Renal cortical epithelial cell (primary cell): ENCODE data around the gene ADGRG7. TPM values are rescaled to one million over a fixed set of nuclear protein-coding genes. Genes with fewer than 3 reads are reported as not detected.
"Not testable (repeated sequence)": the region's sequence is repeated elsewhere in the genome, so short reads cannot be mapped to it uniquely, and the experiment has no call there.

Experiments used
- DNase-seq: peaks from one replicate; pipeline ENCODE4 v3.0.0-alpha.2; 2011; ENCODE audit warnings: low read depth
- total RNA-seq: library from RNA; depleted of rRNA; stranded (reverse); fragments of >200 nt; gene quantifications from 2 replicates; pipeline ENCODE4 v1.2.3, GENCODE V29; 2014

The ADGRG7 gene, protein sequence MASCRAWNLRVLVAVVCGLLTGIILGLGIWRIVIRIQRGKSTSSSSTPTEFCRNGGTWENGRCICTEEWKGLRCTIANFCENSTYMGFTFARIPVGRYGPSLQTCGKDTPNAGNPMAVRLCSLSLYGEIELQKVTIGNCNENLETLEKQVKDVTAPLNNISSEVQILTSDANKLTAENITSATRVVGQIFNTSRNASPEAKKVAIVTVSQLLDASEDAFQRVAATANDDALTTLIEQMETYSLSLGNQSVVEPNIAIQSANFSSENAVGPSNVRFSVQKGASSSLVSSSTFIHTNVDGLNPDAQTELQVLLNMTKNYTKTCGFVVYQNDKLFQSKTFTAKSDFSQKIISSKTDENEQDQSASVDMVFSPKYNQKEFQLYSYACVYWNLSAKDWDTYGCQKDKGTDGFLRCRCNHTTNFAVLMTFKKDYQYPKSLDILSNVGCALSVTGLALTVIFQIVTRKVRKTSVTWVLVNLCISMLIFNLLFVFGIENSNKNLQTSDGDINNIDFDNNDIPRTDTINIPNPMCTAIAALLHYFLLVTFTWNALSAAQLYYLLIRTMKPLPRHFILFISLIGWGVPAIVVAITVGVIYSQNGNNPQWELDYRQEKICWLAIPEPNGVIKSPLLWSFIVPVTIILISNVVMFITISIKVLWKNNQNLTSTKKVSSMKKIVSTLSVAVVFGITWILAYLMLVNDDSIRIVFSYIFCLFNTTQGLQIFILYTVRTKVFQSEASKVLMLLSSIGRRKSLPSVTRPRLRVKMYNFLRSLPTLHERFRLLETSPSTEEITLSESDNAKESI
- total RNA-seq: 0.05 and 0.35 TPM in 2 replicates

DNA sequence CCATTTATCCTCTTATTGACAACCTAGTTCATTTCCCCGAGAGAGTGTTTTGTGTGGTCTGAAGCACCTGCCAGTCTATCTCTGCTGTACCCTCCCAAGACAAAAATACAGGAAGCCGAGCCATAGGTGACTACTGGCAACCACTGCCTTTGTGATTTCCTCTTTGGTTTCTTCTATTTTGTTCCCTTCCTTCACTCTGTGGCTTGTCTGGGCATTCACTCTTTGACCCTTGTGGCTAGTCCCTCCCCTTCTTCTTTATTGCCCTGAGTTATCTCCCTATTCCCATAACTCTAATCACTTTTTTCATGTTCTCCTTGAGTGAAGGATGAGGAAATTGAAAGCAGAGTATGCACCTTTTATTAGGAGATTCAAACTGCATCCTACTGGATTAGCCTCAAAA lies at the start of gene ADGRG7:
Gene ADGRG7 (plus strand): TSS at position 297 of the 400 bp plus-strand sequence. CDS start 256 bp downstream, outside the sequence.
- DNase-seq: no peak

DNA sequence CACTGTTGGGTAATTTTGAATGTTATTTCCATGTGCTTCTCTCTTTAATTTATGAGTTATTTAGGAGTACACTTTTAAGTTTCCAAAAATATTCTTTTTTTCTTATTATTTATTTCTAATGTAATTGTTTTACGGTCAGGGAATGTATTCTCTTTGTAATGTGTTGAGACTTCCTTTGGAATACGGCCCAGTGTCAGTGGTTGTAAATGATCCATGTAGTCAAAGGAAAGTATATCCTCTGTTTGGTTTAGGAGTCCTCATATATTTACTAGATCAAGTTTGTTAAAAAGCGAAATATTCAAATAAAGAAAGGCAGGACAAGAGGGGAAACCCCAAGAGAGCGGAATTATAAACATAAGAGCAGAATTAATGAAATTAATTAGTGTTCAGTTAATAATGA lies 49.0 kb upstream of the ADGRG7 start:
- no peak for DNase-seq

DNA sequence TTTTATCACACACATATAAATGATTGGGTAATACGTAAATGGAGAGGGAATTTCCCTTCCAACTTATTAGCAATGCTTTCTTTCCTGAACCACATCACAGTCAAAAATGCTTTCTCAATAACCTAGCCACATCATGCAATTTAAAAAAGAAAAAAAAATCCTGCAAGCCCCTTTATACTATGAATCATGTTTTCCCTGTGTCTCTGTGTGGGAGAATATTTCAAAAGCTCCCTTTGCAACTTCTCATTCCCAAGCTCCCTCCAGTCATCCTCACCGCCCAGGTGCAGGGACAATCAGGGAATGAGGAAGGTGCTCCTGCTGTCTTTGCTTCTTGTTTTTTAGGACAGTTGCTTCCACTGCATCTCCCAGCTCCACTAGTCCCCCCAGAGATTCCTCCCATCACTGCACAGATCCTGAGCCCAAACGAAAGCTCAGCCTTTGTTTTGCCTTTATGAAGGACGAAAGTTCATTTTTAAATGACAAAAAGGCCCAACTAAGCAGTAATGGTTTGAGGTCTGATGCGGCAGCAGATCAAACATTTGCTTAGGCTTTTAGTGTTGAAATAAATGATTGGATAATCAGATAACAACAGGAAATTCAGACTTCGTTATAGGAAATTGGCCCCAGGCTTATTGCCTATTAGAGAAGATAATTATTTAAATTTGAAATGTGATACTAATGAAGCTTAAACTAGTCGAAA lies 47.8 kb upstream of the ADGRG7 start:
- peak; percentile 42 for DNase-seq

DNA sequence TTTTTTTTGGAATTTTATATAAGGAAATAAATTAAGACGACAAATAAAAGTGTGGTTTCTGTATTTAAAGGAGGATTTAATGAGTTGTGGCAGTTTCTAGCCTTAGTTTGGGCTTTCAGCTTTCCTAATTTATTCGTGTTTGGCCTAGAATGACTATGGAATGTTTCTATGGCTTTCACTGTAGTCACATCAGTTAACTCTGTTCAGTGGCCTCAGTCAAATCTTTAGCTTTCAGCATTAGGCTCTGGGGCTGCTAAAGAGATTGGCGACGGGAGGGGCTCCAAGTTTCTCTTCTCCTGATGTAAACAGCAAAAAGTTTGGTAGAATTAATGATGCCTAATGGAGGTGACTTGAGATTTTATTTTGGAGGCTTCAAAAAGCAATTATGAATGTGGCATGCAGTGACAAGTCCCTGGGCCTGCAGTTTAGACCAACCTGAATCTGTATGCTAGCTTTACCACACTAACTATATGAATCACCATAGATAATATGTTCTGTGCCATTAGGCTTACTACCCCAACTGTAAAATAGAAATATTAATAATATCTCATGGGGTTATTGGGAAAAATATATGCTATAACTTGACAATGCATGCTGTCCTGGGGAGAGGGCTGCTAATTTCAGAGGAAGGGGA lies 47.1 kb upstream of the ADGRG7 start:
- DNase-seq: no peak

DNA sequence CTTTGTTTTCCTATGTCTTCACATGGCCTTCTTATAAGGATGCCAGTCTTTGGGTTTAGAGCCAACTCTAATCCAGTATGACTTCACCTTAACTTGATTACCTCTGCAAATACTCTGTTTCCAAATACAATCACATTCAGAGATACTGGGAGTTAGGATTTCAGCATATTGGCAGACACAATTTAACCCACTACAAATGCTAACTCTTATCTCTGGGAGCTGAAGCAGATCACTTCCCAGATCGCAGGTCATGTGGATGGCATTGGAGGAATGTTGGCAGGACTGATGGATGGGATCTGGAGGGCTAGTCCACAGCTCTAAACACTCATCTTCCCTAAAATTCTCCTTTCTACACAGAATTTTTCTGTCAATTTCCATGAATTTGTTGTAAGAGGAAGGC lies 46.2 kb upstream of the ADGRG7 start:
- DNase-seq: no peak

DNA sequence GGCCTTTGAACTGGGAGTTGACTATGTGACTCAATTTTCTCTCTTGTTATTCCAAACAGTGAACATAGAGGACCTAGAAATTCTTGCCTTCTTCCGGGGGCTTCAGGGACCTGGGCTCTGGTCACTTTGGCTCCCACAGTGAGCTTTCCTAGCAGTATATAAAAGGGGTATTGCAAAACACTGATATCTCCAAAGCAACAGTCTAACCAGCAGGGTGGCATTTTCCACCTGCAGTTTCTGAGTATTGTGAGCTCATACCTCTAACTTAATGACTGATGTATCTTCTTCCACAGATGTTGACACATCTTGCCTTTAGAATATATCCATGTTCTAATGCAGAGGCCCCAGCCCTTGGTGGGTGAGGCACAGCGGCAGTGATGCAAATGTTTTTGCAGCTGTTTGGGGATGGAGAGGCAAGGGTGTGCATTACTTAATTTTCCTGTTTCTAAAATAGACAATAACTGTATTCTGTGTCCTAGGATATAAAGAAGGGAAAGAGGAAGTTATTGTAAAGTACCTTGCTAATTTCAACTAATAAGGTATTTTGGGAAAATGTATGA lies 45.7 kb upstream of the ADGRG7 start:
- DNase-seq: no peak

DNA sequence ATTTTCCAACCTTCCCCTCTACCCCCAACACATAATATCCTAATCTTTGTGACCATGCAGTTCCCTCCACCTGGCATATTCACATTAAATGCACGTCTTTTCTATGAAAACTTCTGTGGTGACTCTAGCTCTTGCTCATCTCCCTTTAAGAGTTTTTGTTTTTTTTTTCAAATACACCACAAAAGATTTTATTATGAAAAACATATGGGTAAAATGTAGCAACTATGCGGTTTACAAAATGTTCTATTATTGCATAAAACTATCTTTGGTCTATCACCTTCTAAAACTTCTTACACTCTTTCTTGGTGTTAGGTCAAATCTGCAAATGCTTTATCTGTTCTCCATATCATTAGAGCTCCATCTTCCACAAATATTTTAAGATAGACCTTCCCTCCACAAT lies 38.6 kb upstream of the ADGRG7 start:
- no peak for DNase-seq

DNA sequence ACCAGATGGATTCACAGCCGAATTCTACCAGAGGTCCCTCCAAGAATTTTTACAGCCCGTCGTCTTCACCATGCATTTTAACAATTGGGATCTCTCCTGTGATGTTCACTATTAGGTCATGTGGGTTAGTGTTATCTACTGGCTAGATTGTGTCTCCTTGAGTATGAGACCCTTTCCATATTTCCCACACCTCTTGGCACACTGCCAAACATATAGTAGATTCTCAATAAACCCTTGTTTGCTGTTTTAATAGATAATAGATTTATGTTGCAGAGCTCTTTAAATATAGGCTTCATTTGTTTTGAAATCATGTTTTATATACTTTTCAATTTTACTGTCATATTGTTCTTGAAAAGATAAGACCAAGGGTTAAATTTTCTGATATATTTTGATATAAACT lies 34.9 kb upstream of the ADGRG7 start:
- DNase-seq: no peak

DNA sequence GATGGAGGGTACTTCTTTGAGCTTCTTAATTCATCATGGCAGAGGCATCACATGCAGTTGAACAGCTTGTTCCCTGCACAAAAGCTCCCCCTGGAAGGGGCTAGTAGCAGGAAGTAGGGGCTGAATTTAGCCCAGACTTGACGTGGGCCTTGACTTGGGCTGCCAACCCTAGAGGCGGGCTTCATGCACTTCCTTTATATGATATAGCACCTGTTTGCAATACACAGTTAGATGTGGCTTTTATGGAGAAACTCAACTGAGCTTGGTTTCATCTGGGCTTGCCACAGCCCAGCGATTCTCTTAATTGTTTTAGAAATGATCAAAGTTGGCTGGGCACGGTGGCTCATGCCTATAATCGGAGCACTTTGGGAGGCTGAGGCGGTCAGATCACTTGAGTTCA lies 33.7 kb upstream of the ADGRG7 start:
- no peak for DNase-seq

DNA sequence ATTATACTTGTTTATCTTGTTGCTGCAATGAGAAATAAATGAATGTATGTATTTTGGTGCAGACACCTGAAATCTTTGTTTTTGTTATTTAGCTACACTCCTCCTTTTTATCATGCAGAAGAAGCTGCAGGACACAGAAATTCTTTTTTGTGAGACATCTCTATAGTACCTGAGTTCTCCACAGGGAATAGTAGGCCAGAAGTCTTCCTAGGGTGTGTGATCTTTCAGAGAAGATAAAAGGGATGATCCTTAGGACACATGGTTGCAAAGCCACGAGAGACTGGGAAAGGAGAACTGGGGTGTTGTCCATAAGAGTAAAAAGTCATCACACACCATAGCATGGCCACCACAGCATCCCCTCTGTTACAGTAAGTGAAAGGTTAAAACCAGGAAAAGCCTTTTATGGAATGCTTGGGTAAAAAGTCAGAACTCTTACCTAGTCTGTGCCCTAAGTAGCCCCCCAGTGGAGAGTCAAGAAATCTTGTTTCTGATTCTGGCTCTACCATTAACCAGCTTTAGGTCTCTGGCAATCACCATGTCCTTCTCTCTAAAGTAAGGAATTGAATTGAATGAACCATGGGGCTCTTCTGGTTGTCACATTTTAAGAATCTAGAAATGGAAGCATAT lies 31.9 kb upstream of the ADGRG7 start:
- DNase-seq: no peak

DNA sequence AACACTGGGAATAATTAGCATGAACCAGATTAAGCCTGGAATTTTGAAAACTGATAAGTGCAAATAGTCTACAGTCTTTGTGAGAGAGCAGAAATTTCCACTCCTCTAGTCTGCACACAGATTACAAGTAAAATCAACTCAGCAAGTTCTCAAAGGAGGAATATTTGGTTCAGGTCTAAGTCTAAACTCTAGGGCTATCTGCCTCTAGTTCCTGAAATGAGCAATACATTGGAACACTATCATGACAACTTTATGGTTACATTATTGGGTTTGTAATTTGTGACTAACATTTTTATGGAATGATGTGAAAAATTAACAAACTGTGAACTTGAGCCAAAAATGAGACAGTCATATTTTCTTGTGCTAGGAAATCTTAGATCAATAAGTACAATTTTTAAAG lies 30.8 kb upstream of the ADGRG7 start:
- DNase-seq: no peak

DNA sequence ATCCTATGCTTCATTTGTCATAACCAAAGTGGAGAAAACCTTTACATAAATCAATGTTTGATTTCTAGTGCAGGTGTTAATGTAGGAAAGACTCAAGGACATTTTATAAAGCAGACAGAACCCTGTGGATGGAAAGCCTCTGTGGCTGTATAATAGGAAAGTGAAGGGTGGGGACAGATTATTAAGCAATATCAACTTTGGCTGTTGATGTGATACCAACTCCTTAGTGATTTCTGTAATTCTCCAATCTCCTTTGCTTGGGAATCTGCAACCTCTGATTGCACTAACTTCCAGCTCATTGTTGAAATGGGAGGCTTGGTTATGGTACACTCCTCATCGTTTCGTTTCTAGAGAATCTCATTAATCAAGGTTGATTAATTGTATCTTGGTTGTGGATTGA lies 29.3 kb upstream of the ADGRG7 start:
- DNase-seq: no peak

DNA sequence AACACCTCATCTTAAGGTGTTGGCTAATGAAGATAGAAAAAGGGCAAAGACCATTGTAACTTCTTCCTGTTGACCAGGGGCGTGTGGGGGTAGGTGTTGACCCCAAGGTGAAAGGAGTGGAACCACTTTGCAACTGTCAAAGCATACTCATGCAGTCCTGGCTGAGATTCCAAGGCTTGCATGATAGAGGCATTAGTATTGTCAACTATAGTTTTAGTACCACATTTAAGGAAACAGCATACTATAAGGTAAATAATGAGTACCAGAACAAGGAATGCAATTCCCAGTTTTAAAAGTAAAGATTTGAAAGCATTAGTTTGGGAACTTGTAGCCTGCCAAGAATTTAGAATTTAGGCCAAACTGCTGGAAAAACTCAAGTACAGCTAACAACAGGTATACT lies 27.8 kb upstream of the ADGRG7 start:
- DNase-seq: no peak

DNA sequence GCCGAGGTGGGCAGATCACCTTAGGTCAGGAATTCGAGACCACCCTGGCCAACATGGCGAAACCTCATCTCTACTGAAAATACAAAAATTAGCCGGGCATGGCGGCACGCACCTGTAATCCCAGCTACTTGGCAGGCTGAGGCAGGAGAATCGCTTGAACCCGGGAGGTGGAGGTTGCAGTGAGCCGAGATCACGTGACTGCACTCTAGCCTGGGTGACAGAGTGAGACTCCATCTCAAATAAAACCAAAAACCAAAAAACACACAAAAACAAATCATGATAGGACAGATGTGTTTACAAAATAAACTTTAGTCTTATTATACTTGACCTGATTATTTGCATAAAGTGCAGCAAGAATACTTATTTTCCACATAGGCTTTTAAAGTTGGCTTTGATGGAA lies 27.2 kb upstream of the ADGRG7 start:
- not testable (repeated sequence) for DNase-seq

DNA sequence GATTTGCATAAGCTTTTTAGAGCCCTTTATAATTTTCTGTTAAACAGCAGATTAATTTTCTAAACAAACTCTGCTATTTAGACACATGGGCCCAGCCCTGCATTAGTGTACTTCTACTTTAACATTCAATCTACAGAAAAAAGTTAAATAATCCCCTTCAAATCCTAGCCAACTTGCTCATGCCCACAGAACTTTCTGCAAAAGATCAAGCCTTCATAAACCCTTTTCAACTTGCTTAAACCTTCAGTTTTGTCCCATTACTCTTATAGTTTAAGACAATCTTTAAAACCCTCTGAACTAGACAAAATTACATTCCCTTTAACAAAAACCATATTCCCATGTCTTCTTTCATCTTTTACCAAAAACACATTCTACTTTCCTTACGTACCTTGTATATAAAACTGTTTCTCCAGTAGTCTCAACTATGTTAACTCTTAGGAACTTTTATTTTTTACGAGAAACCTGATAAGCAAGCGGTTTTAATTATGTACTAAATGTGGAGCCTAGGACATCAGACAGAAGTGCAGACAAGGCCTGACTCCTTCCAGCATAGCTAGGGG lies 25.2 kb upstream of the ADGRG7 start:
- DNase-seq: no peak

DNA sequence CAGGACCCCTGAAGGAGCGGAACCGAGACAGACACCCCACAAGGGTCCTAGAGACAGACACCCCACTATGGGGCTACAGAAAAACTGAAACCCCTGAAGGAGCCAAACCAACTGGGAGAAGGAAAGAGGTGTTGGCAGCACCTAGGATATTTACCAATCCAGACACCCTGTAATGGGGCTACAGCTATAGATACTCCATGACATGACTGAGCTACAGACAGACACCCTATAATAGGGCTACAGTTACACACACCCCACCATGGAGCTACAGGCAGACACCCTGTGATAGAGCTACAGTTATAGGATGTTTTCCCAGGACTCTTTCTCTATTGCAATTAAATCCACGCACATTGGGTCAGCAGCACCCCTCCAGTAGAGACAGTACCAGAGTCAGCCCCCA lies 22.6 kb upstream of the ADGRG7 start:
- no peak for DNase-seq

DNA sequence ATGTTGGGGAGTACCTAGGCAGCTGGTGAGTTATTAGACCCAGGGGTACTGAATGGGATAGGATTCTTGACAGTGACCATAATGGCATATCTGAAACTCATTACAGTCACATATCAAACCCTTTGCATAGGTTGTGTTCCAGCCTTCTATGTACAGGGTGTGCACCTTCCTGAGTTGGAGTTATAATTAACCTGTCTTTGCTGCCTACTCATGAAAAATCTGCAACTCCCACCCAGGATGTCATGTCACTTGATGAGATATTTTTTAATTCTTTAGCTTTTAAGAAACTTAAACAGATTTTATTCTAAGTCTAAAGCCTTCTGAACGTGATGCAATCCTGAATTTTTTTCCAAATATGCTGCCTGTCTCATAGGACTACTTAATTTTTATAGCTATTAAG lies 21.1 kb upstream of the ADGRG7 start:
- DNase-seq: no peak

DNA sequence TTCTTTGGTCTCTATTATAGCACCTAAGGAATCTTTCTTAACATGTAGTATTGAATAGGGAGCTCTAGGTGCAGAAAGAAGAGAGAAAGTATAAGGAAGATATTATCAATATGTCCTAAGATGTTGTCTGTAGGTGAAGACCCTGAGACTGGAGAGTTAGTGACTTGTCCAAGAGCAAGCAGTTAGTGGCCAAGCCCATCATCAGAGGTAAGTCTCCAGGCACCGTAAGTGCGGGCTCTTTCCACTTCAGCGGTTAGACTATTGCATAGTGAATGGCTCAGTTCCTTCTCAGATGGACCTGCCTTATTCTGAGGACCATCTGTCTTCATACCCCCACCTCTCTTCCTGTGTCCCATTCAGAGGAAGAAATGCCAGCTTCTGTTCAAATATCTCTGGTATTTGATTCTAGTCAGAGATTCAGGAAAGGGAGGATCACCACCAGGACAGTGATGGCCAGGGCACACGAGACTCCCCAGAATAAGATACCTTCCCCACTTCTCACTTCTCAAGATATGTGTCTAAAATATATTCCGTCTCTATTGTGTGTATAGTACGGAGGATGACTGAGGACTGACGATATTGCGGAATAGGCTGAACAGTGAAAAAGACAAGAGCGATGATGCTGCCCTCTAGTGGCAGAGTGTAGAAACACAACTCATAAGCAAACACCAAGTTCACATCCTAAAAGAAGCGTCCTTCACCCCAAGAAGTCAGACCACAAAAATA lies 19.1 kb upstream of the ADGRG7 start:
- peak; percentile 73 for DNase-seq

DNA sequence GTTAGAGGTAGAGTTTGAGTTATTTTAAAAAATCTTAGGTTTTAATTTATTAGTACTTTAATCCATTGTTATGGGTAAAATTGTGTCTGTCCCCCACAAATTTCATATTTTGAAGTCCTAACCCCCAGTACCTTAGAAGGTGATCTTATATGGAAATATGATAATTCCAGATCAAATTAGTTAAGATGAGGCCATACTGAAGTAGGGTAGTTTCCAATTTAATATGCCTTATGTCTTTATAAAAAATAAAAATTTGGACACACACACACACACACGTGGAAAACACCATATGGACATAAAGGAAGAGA lies 18.6 kb upstream of the ADGRG7 start:
- no peak for DNase-seq

DNA sequence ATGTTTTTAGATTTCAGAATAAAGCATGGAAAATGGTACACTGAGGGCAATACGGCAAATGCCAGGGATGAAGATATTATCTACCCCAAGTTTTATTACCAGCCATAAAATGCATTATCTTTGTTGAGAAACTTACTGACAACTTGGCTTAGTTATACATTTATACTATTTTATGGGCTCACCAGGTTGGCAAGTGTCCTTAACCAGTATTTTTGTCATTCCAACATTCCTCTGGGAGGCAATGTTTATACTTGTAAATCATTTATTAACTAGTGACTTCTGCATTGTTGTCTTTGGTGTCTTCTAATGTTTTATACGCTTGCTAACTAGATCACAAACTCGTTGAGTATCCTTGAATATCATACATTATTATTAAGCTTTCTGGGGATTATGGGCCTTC lies 18.0 kb upstream of the ADGRG7 start:
- DNase-seq: peak; percentile 83
